Mucosa of stomach (tissue), 1 donor: ENCODE results near the gene FTO.
A peak's percentile ranks its signal among the peaks of the same experiment; 100 is the strongest.

ENCODE experiments used
- H3K27me3 ChIP-seq: one replicate; pipeline ENCODE4 v1.7.0; 2013; ENCODE audit warnings: mild to moderate bottlenecking, low read length; ENCODE audit not compliant: control insufficient read depth, insufficient read depth
- H3K36me3 ChIP-seq: one replicate; pipeline ENCODE4 v1.7.0; 2013; ENCODE audit warnings: low read length; ENCODE audit not compliant: control insufficient read depth, insufficient read depth
- H3K4me1 ChIP-seq: one replicate; pipeline ENCODE4 v1.7.0; 2013; ENCODE audit warnings: mild to moderate bottlenecking, low read length; ENCODE audit not compliant: control insufficient read depth, insufficient read depth
- H3K4me3 ChIP-seq: one replicate; pipeline ENCODE4 v1.7.0; 2013; ENCODE audit warnings: low read length
- H3K9ac ChIP-seq: one replicate; pipeline ENCODE4 v1.7.0; 2013; ENCODE audit warnings: mild to moderate bottlenecking, low read length, moderate library complexity
- H3K9me3 ChIP-seq: one replicate; pipeline ENCODE4 v1.7.0; 2013; ENCODE audit warnings: mild to moderate bottlenecking, low read length, moderate library complexity; ENCODE audit not compliant: control insufficient read depth
- donor health status: Pancreatic carcinoma.

The FTO gene

DNA sequence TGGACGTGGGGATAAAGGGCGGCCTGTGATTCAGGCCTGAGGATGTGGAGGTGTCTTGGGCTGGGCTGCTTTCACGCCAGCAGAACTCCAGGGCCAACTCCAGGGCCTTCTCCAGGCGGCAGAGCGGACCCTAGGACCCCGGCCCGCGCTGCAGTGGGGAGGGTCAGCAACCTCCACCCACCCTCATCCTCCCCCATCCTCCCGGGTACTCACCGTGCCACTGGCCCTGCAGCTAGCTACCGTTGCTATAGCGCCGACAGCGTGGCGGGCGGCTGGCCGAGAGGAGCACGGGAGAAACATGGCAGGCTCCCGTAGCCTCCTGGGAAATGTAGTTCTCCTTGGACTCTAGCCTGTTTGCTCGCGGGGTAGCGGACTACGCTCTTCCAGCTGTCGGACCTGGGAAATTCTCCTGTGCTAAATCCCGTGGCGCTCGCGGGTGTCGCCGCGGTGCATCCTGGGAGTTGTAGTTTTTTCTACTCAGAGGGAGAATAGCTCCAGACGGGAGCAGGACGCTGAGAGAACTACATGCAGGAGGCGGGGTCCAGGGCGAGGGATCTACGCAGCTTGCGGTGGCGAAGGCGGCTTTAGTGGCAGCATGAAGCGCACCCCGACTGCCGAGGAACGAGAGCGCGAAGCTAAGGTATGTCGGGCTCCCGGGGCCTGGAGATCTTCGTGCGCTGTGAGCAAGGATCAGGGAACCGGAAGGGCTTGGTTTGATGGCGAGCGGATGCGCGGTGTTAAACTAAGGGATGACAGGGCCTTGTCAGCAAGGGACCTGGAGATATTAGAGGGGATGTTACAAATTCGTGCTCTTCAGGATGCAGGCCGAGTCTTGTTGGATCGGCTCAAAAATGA, at the start of gene FTO, which contains the start of gene RPGRIP1L:
Gene FTO (plus strand): TSS at position 567 of the 855 bp plus-strand sequence.
Gene RPGRIP1L (minus strand): TSS at position 270 of the 855 bp plus-strand sequence. CDS start 3,136 bp downstream, outside the sequence.
- Histone ChIP-seq H3K27me3 (no peaks in the 10 kb centered on the region), H3K9ac (peak within 1 kb of the TSS; percentile 70), H3K36me3 (no peaks in the 10 kb centered on the region), H3K4me3 (peak within 1 kb of the TSS; percentile 77), H3K9me3 (no peaks in the 10 kb centered on the region), H3K4me1 (no peaks in the 10 kb centered on the region)

DNA sequence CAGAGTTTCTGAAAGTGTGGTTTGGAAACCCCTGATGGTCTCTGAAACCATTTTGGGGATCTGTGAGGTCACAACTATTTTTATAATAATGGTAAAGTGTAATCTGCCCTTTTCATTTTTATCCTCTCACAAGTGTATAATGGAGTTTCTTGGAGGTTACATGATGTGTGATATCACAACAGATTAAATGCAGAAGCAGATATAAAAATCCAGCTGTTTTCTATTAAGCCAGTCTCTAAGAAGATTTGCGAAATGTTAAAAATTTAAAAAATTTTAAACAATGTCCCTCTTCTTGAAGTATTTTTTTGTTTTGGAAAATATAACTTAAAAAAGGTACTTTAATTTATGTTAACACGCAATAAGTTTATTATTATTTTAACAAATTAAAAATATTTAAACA, 49.0 kb upstream of the FTO start:
- H3K36me3 ChIP-seq: no peaks in the 10 kb centered on the region
- no peaks in the 10 kb centered on the region for H3K9me3 ChIP-seq
- no peaks in the 10 kb centered on the region for H3K27me3 ChIP-seq
- H3K4me3 ChIP-seq: no peak overlapping the region
- H3K9ac ChIP-seq: no peak overlapping the region
- H3K4me1 ChIP-seq: no peaks in the 10 kb centered on the region

DNA sequence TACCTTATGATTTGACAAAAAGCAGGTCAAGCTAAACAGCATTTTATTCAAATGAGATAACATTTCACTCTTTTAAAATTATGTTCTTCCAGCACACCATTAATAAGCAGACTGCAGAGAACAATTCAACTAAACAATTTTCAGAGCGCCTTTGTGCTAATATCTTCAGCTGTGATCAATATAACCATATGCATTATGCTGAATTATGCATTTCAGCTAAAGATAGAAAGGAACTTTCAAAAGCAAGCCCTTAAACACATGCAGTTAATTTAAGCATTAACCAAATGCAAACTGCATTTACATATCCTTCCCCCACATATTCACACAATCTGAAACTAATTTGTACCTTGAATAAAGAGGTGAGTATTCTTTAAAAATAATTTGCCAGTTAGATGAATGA, 41.9 kb upstream of the FTO start:
- Histone ChIP-seq H3K36me3 (no peaks in the 10 kb centered on the region), H3K9me3 (no peaks in the 10 kb centered on the region), H3K4me3 (no peak overlapping the region), H3K27me3 (no peaks in the 10 kb centered on the region), H3K9ac (no peak overlapping the region), H3K4me1 (no peaks in the 10 kb centered on the region)

DNA sequence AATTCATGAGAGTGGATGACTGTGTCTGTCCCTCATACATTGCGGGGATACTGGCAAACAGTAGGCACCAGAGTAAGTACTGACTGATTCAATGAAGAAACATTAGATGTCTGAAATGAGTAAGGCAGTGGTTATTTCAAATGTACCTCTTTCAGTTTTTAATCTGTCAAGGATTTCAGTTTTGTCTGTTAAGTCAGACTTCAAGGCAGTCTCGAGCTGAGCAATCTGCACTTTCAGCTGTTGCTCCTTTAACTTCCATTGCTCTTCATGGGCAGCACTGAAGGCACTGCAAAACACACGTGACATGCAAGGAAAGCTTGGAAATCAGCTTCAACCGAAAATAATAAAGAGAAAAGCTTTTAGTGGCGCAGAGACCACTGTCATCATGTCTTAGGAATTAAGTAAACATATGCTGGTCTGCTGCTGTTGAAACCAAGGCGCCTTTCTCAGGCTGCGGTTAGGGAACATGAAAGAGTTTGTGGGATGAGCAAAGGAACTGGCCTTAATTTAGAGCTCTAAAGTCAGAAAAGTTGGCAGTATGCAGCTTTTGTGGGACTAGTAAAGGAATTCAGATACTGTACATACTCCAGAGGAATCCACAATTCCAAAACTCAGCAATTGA, 39.1 kb upstream of the FTO start:
- H3K4me3 ChIP-seq: no peak overlapping the region
- no peaks in the 10 kb centered on the region for H3K9me3 ChIP-seq
- H3K9ac ChIP-seq: no peak overlapping the region
- H3K36me3 ChIP-seq: no peaks in the 10 kb centered on the region
- H3K4me1 ChIP-seq: no peaks in the 10 kb centered on the region
- H3K27me3 ChIP-seq: no peaks in the 10 kb centered on the region

DNA sequence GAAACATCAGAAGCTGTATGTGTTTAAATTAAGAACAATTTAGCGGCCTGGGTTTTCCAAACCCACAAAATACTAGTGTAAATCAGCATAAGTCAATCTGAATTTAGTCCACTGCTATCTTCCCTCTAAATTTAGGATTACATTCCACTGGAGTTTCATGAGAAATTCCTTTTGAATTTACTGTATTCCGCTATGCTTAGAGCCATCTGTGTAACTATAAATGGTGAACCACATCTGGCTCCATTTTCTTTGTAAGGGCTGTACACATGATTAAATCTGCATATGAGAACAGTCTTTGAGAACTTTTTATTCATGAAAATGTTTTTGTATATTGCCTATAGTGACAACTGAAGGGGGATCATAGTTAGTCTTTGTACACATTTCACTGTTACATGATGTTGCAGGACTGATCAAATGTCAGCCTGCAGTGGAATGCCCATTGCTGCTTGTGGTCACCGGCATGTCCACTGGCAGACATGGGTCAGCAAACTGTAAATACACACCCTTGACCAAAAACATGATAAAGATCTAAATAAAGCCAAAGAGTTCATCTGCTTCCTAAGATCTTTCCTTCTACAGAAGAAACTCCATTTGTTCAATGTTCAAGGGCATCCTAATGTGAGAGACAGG, 37.1 kb upstream of the FTO start:
- no peaks in the 10 kb centered on the region for H3K4me1 ChIP-seq
- no peak overlapping the region for H3K4me3 ChIP-seq
- H3K9ac ChIP-seq: no peak overlapping the region
- H3K9me3 ChIP-seq: no peaks in the 10 kb centered on the region
- H3K36me3 ChIP-seq: no peaks in the 10 kb centered on the region
- H3K27me3 ChIP-seq: no peaks in the 10 kb centered on the region

DNA sequence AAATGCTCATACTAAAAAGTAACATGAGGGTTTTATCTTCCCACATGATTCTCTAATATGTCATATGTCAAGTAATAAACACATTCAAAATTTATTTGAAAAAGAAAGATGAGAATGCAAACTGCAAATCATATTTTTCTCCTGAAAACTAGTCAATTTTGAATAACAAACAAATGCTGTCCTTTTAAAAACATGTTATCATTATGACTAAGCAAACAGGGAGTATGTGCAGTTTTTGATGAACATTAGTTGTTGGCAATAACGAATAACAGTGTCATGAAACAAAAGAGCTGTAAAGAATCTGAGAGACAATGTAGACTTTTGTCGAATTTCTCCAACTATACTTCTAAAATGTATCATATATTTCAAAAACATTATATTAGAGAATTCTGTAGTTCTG, 35.1 kb upstream of the FTO start:
- H3K4me3 ChIP-seq: no peak overlapping the region
- no peaks in the 10 kb centered on the region for H3K36me3 ChIP-seq
- H3K9me3 ChIP-seq: no peaks in the 10 kb centered on the region
- H3K4me1 ChIP-seq: no peaks in the 10 kb centered on the region
- no peak overlapping the region for H3K9ac ChIP-seq
- H3K27me3 ChIP-seq: no peaks in the 10 kb centered on the region

DNA sequence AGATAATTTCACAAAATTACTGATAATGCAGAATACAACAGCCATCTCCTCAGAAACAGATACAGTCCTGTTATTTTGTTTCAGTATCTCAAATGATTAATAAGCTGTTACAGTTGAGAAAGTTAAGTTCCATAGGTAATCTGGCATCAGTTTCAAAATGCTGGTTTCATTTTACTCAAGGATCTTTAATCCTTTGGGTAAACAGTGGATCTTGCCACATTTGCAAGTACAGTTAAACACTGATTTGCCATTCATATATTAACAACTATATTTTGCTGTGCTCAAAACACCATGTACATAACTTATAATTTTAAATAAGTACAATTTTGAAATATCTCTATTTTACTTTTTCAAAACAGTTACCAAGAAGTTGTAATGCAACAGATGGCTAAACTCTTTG, 31.5 kb upstream of the FTO start:
- Histone ChIP-seq H3K27me3 (no peaks in the 10 kb centered on the region), H3K4me3 (no peak overlapping the region), H3K9ac (no peak overlapping the region), H3K4me1 (no peaks in the 10 kb centered on the region), H3K9me3 (no peaks in the 10 kb centered on the region), H3K36me3 (no peaks in the 10 kb centered on the region)

DNA sequence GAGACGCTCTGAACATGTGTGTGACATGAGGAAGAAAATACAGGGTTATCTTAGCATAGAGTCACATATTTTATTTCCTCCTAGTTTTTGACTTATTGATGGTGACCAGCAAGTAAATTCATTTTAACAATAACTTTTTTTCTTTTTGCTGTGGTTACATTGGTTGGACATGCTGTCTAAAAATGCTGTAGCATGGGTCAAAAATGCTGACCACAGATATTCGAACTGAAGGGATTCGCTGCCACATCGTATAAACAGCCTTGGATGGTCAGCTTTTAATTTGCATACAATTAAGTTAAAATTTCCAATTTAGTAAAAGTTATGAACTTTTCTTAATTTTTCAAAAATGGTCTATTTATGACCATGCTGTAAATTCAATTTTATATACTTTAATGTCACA, 30.8 kb upstream of the FTO start:
- H3K4me3 ChIP-seq: no peak overlapping the region
- H3K27me3 ChIP-seq: no peaks in the 10 kb centered on the region
- H3K36me3 ChIP-seq: no peaks in the 10 kb centered on the region
- H3K9me3 ChIP-seq: no peaks in the 10 kb centered on the region
- no peaks in the 10 kb centered on the region for H3K4me1 ChIP-seq
- no peak overlapping the region for H3K9ac ChIP-seq

DNA sequence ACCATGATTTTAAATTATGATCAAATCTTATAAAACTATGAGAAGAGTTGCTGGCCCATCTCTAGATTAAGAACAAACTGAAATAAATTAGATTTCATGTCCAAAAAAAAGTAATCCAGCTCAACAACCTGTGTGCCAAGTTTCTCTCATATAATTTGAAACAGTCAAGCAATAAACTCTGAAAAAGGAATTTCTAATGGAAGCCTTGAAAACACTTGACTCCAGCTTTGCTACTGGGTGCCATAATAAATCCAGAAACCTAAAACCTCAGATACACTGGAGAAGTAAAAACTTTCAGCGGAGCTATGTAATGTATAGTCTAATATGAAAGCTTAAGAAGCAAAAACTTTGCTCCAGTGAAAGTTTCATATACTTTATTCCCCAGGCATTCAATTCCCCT, 25.8 kb upstream of the FTO start:
- no peak overlapping the region for H3K4me3 ChIP-seq
- H3K4me1 ChIP-seq: no peaks in the 10 kb centered on the region
- H3K27me3 ChIP-seq: no peaks in the 10 kb centered on the region
- no peak overlapping the region for H3K9ac ChIP-seq
- H3K36me3 ChIP-seq: no peaks in the 10 kb centered on the region
- no peaks in the 10 kb centered on the region for H3K9me3 ChIP-seq

DNA sequence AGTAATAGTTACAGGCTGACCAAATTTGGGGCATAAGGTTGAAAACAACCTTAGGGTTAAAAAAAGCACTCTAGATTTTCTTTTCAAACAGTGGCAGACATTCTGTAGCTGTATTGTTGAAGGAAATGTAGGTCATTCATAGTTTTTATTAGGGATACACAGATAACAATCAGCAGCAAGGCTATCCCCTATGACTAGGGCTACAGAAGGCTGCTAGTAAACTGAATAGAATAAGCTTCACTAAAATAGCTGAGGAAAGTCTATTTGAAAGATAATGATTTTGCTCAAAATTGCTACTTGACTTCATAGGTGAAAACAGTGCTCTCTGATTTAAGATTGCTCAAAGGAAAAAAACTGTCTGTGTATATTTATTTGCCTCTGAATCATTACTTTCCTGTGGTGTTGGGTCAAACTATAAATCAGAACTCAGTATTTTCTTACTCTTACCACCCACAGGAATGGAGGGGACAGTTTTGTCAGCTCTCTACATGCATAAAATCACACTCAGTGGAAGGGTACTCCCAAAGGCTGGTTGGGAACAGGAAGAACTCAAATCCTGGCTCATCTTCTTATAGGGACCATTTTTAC, 25.1 kb upstream of the FTO start:
- H3K4me1 ChIP-seq: no peaks in the 10 kb centered on the region
- H3K9ac ChIP-seq: no peak overlapping the region
- H3K36me3 ChIP-seq: no peaks in the 10 kb centered on the region
- H3K4me3 ChIP-seq: no peak overlapping the region
- H3K27me3 ChIP-seq: no peaks in the 10 kb centered on the region
- H3K9me3 ChIP-seq: no peaks in the 10 kb centered on the region

DNA sequence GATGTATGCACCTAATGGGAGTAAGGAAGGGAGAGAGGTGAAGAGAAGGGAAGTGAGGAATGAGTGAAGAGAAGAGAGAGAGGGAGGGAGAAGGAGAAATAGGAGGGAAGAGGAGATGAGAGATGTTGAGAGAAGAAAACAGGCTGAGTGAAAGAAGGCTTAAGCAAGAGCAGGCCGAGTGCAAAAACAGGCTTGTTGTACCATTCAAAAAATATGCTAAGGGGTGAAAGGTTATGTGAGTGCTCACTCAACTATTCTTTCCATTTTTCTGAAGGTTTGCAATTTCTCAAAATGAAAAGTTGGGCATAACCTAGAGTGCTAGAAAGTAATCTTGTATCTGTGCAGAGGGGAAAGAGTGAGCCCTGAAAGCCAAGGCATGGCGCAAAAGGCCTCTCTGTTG, 23.2 kb upstream of the FTO start:
- Histone ChIP-seq H3K9me3 (no peaks in the 10 kb centered on the region), H3K9ac (no peak overlapping the region), H3K4me3 (no peak overlapping the region), H3K36me3 (no peaks in the 10 kb centered on the region), H3K27me3 (no peaks in the 10 kb centered on the region), H3K4me1 (no peaks in the 10 kb centered on the region)

DNA sequence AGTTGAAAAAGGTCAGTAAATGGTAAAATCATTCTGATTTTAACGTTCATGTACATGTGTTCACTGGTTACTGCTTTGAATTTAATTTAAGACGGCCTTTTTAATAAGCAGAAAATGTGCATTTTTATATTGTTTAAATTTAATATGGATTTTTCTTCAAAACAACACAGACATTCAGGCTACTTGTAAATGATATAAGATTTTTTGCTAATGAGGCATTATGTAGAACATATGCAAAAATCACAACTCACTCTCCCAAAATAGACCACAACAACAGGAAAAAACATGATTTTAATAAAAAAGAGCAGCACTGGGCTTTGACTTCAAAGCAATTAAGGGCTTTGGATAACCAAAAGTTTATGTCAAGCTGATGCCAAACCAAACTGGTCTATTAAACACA, 22.6 kb upstream of the FTO start:
- Histone ChIP-seq H3K9ac (no peak overlapping the region), H3K27me3 (no peaks in the 10 kb centered on the region), H3K4me3 (no peak overlapping the region), H3K4me1 (no peaks in the 10 kb centered on the region), H3K9me3 (no peaks in the 10 kb centered on the region), H3K36me3 (no peaks in the 10 kb centered on the region)
